ENCODE data around the gene TRAF3IP1. TPM values are rescaled to one million over a fixed set of nuclear protein-coding genes. Genes with fewer than 3 reads are reported as not detected.

TRAF3IP1 gene
- total and polyA plus RNA-seq, 2 of the 13 experiments (the other 11 are each of a cell fraction or from before 2014, with no cell fraction given) = 4.1 to 12.9 TPM

DNA sequence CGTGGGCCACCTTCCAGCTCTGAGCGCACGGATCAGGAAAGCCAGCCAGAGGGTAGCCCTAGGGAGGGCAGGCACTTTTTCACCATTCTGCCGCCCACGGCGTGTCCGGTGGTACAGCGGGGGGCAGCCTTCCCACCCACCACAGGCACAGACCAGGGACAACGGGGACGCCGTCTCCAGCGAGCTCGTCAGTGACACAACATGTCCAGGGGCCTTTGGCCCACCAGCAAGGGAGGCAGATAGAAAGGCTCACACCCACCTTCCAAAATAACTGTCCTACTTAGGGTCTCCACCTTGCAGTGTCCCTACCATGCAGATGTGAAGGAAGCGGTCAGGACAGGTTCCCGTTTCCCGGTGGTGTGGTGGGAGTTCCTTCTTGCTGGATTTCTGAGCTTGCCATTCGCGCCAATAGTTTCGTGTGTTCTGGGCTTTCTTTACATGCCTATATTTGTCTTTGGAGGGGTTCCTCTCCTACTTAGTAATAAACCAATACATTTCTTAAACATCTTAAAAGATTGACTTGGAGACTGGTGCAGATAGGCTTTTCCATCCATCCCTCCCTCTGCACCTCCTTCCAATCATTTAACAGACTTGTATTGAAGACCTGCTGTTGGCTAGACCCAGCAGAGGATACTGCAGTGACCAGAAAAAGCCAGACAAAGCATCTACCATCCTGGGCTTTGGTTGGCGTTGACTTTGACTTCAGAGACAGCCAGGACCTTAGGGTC is 107.3 kb downstream of the TRAF3IP1 start (continued):
- no peak for TF ChIP-seq ARID2 (CRISPR knock-in tag; IDR thresholded peaks at IDR 0.05; ENCODE audit: borderline replicate concordance)
- no peak for TF ChIP-seq ZNF570 (CRISPR knock-in tag; IDR thresholded peaks at IDR 0.05; ENCODE audit: borderline replicate concordance)
- no peak for TF ChIP-seq BRD4 (CRISPR knock-in tag; IDR thresholded peaks at IDR 0.05)
- TF ChIP-seq SALL2 (CRISPR knock-in tag; IDR thresholded peaks at IDR 0.05) = no peak
- no peak for TF ChIP-seq ZNF607 (CRISPR knock-in tag; IDR thresholded peaks at IDR 0.05; ENCODE audit: borderline replicate concordance)
- peak; percentile 57; the same call in 1 of the 2 replicates for TF ChIP-seq ZNF317 (CRISPR knock-in tag; IDR thresholded peaks at IDR 0.05)
- TF ChIP-seq ZNF503 (CRISPR knock-in tag; IDR thresholded peaks at IDR 0.05) = no peak
- TF ChIP-seq, protein P1, sequence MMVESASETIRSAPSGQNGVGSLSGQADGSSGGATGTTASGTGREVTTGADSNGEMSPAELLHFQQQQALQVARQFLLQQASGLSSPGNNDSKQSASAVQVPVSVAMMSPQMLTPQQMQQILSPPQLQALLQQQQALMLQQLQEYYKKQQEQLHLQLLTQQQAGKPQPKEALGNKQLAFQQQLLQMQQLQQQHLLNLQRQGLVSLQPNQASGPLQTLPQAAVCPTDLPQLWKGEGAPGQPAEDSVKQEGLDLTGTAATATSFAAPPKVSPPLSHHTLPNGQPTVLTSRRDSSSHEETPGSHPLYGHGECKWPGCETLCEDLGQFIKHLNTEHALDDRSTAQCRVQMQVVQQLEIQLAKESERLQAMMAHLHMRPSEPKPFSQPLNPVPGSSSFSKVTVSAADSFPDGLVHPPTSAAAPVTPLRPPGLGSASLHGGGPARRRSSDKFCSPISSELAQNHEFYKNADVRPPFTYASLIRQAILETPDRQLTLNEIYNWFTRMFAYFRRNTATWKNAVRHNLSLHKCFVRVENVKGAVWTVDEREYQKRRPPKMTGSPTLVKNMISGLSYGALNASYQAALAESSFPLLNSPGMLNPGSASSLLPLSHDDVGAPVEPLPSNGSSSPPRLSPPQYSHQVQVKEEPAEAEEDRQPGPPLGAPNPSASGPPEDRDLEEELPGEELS (CRISPR knock-in tag; IDR thresholded peaks at IDR 0.05) = 0 out of 2 replicates have a peak, but pooled peaks have one; percentile 6
- no peak for TF ChIP-seq GLI4 (CRISPR knock-in tag; IDR thresholded peaks at IDR 0.05; ENCODE audit: borderline replicate concordance)
- no peak for TF ChIP-seq ZNF614 (CRISPR knock-in tag; IDR thresholded peaks at IDR 0.05; ENCODE audit: borderline replicate concordance)
- no peak for TF ChIP-seq PITX1 (CRISPR knock-in tag; IDR thresholded peaks at IDR 0.05)
- TF ChIP-seq MAFK (conservative IDR thresholded peaks at IDR 0.05 in 1 of 2, IDR thresholded peaks at IDR 0.05 in 1 of 2; ENCODE audit: low read length in 2 of 2) = no peak
- TF ChIP-seq HBP1 (CRISPR knock-in tag; IDR thresholded peaks at IDR 0.05; ENCODE audit: low read depth) = no peak
- no peak for TF ChIP-seq ZNF281 (CRISPR knock-in tag; IDR thresholded peaks at IDR 0.05; ENCODE audit: borderline replicate concordance)
- TF ChIP-seq ZNF292 (CRISPR knock-in tag; IDR thresholded peaks at IDR 0.05; ENCODE audit: borderline replicate concordance, low read depth) = no peak
- TF ChIP-seq ZNF576 (CRISPR knock-in tag; IDR thresholded peaks at IDR 0.05) = no peak
- TF ChIP-seq, protein P2, sequence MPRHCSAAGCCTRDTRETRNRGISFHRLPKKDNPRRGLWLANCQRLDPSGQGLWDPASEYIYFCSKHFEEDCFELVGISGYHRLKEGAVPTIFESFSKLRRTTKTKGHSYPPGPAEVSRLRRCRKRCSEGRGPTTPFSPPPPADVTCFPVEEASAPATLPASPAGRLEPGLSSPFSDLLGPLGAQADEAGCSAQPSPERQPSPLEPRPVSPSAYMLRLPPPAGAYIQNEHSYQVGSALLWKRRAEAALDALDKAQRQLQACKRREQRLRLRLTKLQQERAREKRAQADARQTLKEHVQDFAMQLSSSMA (CRISPR knock-in tag; IDR thresholded peaks at IDR 0.05) = 0 out of 2 replicates have a peak, but pooled peaks have one; percentile 79
- TF ChIP-seq FLYWCH1 (CRISPR knock-in tag; IDR thresholded peaks at IDR 0.05) = 0 out of 2 replicates have a peak, but pooled peaks have one; percentile 53
- no peak for TF ChIP-seq ESRRA (CRISPR knock-in tag; IDR thresholded peaks at IDR 0.05; ENCODE audit: low read depth)
- TF ChIP-seq MATR3 (CRISPR knock-in tag; IDR thresholded peaks at IDR 0.05) = no peak
